Measurements from ENCODE around the gene LILRB5.

- no peak for TF ChIP-seq ZEB2 (IDR thresholded peaks at IDR 0.05)
- no peak for TF ChIP-seq PCBP2 (IDR thresholded peaks at IDR 0.05; ENCODE audit: low read depth, low read length, poor library complexity, severe bottlenecking)
- TF ChIP-seq, protein P1, sequence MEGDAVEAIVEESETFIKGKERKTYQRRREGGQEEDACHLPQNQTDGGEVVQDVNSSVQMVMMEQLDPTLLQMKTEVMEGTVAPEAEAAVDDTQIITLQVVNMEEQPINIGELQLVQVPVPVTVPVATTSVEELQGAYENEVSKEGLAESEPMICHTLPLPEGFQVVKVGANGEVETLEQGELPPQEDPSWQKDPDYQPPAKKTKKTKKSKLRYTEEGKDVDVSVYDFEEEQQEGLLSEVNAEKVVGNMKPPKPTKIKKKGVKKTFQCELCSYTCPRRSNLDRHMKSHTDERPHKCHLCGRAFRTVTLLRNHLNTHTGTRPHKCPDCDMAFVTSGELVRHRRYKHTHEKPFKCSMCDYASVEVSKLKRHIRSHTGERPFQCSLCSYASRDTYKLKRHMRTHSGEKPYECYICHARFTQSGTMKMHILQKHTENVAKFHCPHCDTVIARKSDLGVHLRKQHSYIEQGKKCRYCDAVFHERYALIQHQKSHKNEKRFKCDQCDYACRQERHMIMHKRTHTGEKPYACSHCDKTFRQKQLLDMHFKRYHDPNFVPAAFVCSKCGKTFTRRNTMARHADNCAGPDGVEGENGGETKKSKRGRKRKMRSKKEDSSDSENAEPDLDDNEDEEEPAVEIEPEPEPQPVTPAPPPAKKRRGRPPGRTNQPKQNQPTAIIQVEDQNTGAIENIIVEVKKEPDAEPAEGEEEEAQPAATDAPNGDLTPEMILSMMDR (IDR thresholded peaks at IDR 0.05 in 2 of 3, conservative IDR thresholded peaks at IDR 0.05 in 1 of 3; ENCODE audit: insufficient read depth in 2 of 3, low read depth in 1 of 3, low read length in 3 of 3), result no peak
- TF ChIP-seq NRF1 (conservative IDR thresholded peaks at IDR 0.05 in 1 of 2, IDR thresholded peaks at IDR 0.05 in 1 of 2), result no peak
- TF ChIP-seq, protein P2, sequence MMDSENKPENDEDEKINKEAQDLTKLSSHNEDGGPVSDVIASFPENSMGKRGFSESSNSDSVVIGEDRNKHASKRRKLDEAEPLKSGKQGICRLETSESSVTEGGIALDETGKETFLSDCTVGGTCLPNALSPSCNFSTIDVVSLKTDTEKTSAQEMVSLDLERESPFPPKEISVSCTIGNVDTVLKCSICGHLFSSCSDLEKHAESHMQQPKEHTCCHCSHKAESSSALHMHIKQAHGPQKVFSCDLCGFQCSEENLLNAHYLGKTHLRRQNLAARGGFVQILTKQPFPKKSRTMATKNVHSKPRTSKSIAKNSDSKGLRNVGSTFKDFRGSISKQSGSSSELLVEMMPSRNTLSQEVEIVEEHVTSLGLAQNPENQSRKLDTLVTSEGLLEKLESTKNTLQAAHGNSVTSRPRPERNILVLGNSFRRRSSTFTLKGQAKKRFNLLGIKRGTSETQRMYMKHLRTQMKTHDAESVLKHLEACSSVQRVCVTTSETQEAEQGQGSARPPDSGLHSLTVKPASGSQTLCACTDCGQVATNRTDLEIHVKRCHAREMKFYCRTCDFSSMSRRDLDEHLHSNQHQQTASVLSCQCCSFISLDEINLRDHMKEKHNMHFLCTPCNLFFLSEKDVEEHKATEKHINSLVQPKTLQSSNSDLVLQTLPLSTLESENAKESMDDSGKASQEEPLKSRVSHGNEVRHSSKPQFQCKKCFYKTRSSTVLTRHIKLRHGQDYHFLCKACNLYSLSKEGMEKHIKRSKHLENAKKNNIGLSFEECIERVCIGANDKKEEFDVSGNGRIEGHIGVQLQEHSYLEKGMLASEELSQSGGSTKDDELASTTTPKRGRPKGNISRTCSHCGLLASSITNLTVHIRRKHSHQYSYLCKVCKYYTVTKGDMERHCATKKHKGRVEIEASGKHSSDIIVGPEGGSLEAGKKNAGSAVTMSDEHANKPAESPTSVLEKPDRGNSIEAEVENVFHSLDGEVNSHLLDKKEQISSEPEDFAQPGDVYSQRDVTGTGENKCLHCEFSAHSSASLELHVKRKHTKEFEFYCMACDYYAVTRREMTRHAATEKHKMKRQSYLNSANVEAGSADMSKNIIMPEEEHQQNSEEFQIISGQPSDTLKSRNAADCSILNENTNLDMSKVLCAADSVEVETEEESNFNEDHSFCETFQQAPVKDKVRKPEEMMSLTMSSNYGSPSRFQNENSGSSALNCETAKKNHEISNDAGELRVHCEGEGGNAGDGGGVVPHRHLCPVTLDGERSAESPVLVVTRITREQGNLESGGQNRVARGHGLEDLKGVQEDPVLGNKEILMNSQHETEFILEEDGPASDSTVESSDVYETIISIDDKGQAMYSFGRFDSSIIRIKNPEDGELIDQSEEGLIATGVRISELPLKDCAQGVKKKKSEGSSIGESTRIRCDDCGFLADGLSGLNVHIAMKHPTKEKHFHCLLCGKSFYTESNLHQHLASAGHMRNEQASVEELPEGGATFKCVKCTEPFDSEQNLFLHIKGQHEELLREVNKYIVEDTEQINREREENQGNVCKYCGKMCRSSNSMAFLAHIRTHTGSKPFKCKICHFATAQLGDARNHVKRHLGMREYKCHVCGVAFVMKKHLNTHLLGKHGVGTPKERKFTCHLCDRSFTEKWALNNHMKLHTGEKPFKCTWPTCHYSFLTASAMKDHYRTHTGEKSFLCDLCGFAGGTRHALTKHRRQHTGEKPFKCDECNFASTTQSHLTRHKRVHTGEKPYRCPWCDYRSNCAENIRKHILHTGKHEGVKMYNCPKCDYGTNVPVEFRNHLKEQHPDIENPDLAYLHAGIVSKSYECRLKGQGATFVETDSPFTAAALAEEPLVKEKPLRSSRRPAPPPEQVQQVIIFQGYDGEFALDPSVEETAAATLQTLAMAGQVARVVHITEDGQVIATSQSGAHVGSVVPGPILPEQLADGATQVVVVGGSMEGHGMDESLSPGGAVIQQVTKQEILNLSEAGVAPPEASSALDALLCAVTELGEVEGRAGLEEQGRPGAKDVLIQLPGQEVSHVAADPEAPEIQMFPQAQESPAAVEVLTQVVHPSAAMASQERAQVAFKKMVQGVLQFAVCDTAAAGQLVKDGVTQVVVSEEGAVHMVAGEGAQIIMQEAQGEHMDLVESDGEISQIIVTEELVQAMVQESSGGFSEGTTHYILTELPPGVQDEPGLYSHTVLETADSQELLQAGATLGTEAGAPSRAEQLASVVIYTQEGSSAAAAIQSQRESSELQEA (IDR thresholded peaks at IDR 0.05; ENCODE audit: low read depth), result no peak
- no peak for TF ChIP-seq RB1 (IDR thresholded peaks at IDR 0.05; ENCODE audit: low read depth)
- TF ChIP-seq JUND (IDR thresholded peaks at IDR 0.05; ENCODE audit: borderline replicate concordance, low read depth, low read length), result no peak
- TF ChIP-seq JUND (tag; IDR thresholded peaks at IDR 0.05; ENCODE audit: borderline replicate concordance, low read depth, low read length), result no peak
- no peak for TF ChIP-seq EZH2 (IDR thresholded peaks at IDR 0.05; ENCODE audit: borderline replicate concordance, low read depth, low read length)
- TF ChIP-seq, protein P3, sequence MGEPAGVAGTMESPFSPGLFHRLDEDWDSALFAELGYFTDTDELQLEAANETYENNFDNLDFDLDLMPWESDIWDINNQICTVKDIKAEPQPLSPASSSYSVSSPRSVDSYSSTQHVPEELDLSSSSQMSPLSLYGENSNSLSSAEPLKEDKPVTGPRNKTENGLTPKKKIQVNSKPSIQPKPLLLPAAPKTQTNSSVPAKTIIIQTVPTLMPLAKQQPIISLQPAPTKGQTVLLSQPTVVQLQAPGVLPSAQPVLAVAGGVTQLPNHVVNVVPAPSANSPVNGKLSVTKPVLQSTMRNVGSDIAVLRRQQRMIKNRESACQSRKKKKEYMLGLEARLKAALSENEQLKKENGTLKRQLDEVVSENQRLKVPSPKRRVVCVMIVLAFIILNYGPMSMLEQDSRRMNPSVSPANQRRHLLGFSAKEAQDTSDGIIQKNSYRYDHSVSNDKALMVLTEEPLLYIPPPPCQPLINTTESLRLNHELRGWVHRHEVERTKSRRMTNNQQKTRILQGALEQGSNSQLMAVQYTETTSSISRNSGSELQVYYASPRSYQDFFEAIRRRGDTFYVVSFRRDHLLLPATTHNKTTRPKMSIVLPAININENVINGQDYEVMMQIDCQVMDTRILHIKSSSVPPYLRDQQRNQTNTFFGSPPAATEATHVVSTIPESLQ (CRISPR knock-in tag; IDR thresholded peaks at IDR 0.05), result no peak
Observed at GRCh38 chr19:54203151-54203611, 53.9 kb downstream of the LILRB5 start.
